NCI-H146 (cell line): Measurements from ENCODE around the gene EGFR.

Experiments used
- DNase-seq: peaks from one replicate; lab custom pipeline; 2025; lab: John Stamatoyannopoulos, UW

Gene EGFR

DNA sequence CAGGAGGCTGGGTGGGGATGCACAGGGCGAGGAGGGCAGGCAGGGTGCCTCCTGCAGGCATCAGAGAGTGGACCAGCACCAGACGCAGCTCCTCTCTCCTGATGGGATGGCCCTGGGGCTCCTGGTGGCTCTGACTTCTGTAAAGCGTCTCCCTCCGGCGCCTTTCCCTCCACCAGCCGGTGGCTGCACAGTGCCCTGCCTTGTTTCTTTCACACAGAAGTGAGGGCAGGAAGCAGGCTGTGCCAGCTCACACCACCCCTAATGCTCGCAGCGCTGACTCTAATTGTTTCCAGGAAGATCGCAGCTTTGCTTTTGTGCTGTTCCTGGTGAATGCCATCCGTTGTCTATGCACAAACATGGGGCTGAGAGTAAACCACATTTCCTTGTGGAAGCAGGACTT lies 194.0 kb downstream of the EGFR start:
- DNase-seq, result no peak

GRCh38 chr7:55214707-55215106 lies 195.9 kb downstream of the EGFR start:
- no peak for DNase-seq

- DNase-seq, result no peak
Measured at GRCh38 chr7:55223023-55223422, 204.2 kb downstream of the EGFR start.

GRCh38 chr7:55224111-55224510 lies 205.3 kb downstream of the EGFR start:
- no peak for DNase-seq

DNA sequence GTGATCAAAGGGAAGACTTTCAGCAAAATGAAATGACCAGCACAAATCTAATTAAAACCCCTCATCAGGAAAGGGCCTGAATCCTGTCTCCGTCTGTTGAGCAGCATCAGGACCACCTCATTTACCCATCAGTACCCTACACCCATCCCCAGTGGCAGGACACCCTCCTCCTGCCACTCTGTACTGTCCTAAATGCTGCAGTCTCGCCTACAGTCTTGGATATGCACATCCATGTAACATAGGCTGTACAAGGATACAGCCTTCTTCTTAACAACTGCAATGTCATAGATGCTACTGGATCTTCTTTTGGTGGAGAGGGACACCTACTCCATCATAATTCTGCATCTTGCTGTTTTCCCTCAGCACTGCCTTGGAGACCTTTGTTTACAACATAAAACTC lies 206.0 kb downstream of the EGFR start:
- no peak for DNase-seq

- no peak for DNase-seq
Measured at GRCh38 chr7:55230014-55230413, 211.2 kb downstream of the EGFR start.

GRCh38 chr7:55231736-55232280 lies 213.0 kb downstream of the EGFR start:
- DNase-seq, result no peak

DNA sequence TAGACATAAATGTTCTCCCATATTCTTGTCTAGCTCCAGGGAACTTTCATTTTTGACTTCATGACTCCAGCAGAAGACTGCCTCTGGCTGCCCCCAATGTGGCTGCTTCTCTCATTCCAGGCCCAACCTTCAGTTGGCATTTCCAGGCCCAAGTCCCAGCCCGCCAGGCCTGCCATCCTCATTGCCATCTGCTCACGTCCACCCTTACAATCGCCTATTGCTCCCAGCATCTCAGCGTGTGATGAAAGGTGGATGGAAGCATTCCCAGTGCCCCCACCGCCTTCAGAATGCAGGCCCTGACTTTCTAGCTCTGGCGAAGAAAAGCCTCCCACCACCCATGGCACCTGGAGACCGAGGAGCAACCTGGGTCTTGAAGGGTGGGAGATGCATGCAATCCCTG lies 214.2 kb downstream of the EGFR start:
- DNase-seq, result no peak

DNA sequence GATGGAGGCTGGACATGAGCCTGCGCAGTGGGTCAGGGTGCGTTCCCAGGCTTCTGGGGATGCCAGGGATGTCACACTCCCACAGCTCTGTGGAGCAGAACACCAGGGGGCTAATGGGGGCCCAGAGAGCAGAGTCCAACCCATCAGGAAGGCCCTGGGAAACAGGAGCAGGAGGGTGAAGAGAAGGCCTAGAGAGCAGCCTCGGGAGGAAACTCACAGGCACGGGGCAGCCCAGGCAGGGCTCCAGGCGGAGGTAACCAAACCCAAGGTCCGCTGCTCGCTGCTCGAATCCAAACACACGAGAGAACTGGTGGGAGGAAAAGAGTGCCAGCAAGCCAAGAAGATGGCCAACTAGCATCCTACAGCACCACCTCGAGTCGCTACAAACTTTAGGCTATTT lies 215.6 kb downstream of the EGFR start:
- no peak for DNase-seq

DNA sequence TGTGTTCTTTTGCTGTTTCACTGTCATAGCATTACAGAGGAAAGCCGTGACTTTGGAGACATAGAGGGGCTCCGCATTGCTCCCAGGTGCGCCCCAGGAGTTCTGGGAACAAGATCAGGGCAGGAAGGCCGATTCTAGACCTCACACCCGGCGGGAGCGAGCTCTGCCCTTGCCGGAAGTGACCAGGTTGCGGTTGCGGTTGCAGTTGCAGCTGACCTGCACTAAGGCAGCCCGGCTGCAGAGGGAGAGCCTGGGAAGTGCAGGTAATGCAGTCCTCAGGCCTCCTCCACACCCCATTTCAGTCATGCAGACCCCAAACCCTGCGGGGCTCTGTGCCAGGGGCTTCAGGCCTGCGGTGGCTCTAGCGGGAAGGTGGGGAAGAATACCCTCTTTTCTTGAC lies 216.3 kb downstream of the EGFR start:
- no peak for DNase-seq

GRCh38 chr7:55235801-55236200 lies 217.0 kb downstream of the EGFR start:
- DNase-seq, result no peak

DNA sequence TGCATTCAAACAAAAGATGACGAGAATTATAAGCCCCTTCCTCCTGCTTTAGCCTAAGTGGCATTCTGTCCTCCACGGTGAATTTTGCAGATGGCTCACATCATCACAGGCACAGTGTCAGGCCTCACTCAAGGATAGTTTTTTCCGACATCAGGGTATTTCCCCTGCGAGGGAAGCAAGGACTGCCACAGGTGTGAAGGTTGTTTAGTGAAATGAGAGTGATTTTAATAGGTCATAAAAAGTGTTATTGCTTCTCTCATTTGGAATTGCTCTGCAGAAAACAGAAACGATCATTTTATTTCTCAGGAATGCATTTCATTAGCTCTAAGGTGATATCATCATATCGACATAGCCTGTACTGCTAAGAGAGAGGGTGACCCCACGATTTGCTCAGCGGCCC lies 217.7 kb downstream of the EGFR start:
- DNase-seq, result no peak

GRCh38 chr7:55237156-55237893 lies 218.5 kb downstream of the EGFR start:
- DNase-seq, result no peak

- DNase-seq, result no peak
Measured at GRCh38 chr7:55239406-55239805, 220.6 kb downstream of the EGFR start.

GRCh38 chr7:55240418-55241142 lies 221.8 kb downstream of the EGFR start:
- no peak for DNase-seq

GRCh38 chr7:55241958-55242357 lies 223.1 kb downstream of the EGFR start:
- DNase-seq, result no peak

DNA sequence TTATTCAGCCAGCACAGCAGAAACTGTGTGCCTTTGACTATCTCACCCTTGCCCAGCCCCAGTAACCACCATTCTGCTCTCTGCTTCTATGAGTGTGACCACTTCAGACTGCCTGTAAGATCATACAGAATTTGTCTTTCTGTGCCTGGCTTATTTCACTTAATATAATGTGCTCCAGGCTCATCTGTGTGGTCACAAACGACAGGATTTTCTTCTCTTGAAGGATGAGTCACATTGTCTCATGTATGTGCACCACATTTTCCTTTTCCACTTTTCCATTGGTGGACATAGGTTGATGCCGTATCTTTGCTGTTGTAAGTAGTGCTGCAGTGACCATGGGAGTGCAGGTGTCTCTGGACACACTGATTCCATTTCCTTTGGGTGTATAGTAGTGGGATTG lies 223.8 kb downstream of the EGFR start:
- DNase-seq, result no peak

GRCh38 chr7:55244006-55244745 lies 225.4 kb downstream of the EGFR start:
- no peak for DNase-seq

- no peak for DNase-seq
Measured at GRCh38 chr7:55245271-55245723, 226.5 kb downstream of the EGFR start.

DNA sequence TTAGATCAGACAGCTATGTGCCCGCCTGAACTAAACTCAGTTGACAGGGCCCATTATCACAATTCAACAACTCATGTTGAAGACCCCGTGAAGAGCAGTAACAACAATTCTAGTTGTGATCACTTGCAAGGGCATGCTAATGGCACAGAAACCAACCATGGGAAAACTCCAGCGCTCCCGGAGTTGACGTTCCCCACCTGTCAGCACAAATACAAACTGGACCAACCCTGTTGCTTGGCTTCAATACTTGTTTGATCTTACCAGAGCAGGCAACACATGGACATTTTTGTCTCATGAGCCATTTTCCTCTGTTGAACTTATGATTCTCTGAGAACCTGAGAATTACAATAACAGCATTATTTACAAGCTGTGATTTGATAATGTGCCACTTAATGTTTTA lies 227.4 kb downstream of the EGFR start:
- DNase-seq, result no peak

- no peak for DNase-seq
Measured at GRCh38 chr7:55247428-55247827, 228.6 kb downstream of the EGFR start.

DNA sequence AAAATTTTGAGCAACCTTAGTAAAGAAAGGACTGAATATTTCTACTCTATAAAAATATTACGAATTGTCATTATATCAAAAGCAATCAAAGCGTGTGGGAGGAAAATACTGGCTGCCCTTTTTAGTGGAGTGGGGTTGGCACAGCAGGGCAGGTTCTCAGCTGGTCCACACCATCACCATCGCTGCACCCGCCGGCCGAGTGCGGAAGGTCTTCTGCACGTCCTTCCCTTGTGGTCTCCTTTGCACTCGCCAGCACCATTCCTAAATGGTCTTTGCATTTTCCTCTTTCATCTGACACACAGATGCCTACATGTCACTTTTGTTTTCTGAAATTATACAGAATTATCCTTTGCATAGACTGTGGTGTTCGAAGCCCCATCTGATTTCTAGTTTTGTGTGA lies 229.7 kb downstream of the EGFR start:
- no peak for DNase-seq

DNA sequence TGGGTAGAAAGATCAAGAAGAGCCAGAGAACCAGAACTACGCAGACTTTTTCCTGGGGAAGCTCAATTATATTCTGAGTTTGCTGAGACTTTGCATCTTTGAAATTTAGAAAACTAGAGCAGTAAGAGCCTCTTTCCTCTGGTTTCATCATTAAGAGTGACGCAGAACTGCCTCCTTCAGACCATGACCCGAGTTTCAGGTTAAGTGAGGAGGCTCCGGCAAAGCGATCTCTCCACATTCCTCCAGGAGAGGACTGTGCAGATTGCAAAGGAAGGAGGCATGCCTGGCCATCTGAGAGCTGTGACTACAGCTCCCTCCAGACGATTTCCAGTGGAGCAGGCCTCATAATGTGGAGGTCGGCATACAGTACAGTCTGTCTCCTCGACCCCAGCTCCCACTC lies 230.5 kb downstream of the EGFR start:
- DNase-seq, result no peak
